ENCODE measurements around the gene CRELD1. TPM values are rescaled to one million over a fixed set of nuclear protein-coding genes. Genes with fewer than 3 reads are reported as not detected.

Gene CRELD1
- total and polyA plus RNA-seq, 10 of the 15 experiments (the other 5 are each of a cell fraction or from before 2014, with no cell fraction given), result 1.3 to 15.9 (median 8.8) TPM

DNA sequence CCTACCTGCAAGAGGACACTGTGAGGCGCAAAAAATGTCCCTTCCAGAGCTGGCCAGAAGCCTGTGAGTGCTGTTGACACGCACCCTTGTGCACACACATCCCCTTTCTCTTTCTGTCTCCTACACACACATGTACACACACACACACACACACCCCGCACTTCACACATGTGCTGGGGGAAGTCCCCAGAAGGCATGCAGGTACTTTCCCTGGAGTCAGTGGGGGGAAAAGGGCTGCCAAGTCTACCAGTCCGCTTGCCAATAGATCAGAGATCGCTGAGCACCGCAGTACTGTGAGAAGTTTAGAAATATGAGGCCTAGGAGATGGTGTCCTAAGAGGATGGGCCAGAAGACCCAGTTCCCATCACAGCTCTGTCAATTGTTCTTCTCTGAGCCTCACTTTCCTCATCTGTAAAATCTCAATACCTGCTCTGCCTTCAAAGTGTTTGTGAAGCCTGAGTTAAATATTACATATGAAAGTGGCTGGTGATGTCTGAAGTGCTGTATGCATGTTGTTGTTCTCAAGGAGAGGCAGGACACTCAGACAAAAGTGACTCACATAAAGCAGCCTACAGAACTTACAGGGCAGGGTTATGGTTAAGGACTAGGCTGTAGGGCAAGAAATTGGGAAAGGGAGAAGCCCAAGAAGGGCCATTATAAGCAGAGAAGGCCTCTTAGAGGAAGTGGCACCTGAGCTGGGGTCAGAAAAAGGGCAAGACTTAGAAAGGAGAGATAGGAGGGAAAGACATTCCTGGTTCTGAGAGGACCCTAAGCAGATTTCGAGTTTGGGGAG, 24.2 kb upstream of the CRELD1 start:
- peak overlapping the region; percentile 23; the same call in 1 of the 2 replicates for H3K4me2 ChIP-seq (ENCODE audit: control insufficient read depth, insufficient read depth)
- no TSS peak for BruUV-seq (replicated peaks)
- intact Hi-C loops (cut with micrococcal nuclease; ENCODE audit: unreplicated experiment), result no loop called here
- POLR2A ChIA-PET, result interaction anchor here (1.2 kb wide), 1 partner anchor 16 kb away, joined by 4 read pairs; no protein-coding TSS in a partner anchor
- H3K9ac ChIP-seq (ENCODE audit: control insufficient read depth, insufficient read depth, low read length), result no peak overlapping the region
- peaks cover 8% of the 10 kb centered on the region for H3K4me1 ChIP-seq (ENCODE audit: control insufficient read depth, insufficient read depth, low read length)
- RAD21 ChIA-PET (ENCODE audit: unreplicated experiment), result no interaction called here
- H4K20me1 ChIP-seq (ENCODE audit: control insufficient read depth, insufficient read depth), result no peaks in the 10 kb centered on the region
- in situ Hi-C loops (cut with MboI), result no loop called here
- 49% methylated on average over 7 of the region's 7 CpGs for WGBS (ENCODE audit: insufficient coverage, insufficient replicate concordance, low lambda C conversion rate, missing lambda C conversion rate)
- H3K79me2 ChIP-seq (ENCODE audit: control insufficient read depth, insufficient read depth, low read length), result no peaks in the 10 kb centered on the region
- DNase-seq (ENCODE audit: low read depth, low spot score), result no peak
- no peaks in the 10 kb centered on the region for H3K9me3 ChIP-seq (replicated peaks; ENCODE audit: control insufficient read depth, insufficient read depth, low read length)
- H3K27me3 ChIP-seq (replicated peaks in 1 of 2; ENCODE audit: control insufficient read depth in 2 of 2, insufficient read depth in 2 of 2, low read length in 1 of 2), result no peaks in the 10 kb centered on the region
- H3K4me3 ChIP-seq, result no peak overlapping the region
- peak overlapping the region; percentile 48; the same call in 1 of the 2 replicates for H2AFZ ChIP-seq (ENCODE audit: control insufficient read depth, low read depth, low read length)
- no peaks in the 10 kb centered on the region for H3K36me3 ChIP-seq (ENCODE audit: control insufficient read depth in 2 of 2, insufficient read depth in 2 of 2, low read length in 1 of 2)
- SMC1A ChIA-PET (ENCODE audit: uncharacterized antibody, unreplicated experiment), result no interaction called here
- FAIRE-seq, result no peak
- CTCF ChIA-PET, result interaction anchor here (1.2 kb wide), 1 partner anchor 211 kb away, joined by 4 read pairs; no protein-coding TSS in a partner anchor
- ATAC-seq, result peak; percentile 65
- no peak overlapping the region for H3K27ac ChIP-seq (ENCODE audit: control insufficient read depth, insufficient read depth)
- TF ChIP-seq, protein P1, sequence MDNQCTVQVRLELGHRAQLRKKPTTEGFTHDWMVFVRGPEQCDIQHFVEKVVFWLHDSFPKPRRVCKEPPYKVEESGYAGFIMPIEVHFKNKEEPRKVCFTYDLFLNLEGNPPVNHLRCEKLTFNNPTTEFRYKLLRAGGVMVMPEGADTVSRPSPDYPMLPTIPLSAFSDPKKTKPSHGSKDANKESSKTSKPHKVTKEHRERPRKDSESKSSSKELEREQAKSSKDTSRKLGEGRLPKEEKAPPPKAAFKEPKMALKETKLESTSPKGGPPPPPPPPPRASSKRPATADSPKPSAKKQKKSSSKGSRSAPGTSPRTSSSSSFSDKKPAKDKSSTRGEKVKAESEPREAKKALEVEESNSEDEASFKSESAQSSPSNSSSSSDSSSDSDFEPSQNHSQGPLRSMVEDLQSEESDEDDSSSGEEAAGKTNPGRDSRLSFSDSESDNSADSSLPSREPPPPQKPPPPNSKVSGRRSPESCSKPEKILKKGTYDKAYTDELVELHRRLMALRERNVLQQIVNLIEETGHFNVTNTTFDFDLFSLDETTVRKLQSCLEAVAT (IDR thresholded peaks at IDR 0.05), result peak; percentile 95
- TF ChIP-seq SMAD5 (IDR thresholded peaks at IDR 0.05; ENCODE audit: low read depth), result no peak
- peak in 1 of 2 experiments; percentile 36; a peak in 2 of 4 replicates for TF ChIP-seq BHLHE40 (IDR thresholded peaks at IDR 0.05; ENCODE audit: borderline replicate concordance in 1 of 2, low read depth in 2 of 2, low read length in 1 of 2)
- TF ChIP-seq FOXK2 (IDR thresholded peaks at IDR 0.05), result no peak
- no peak for TF ChIP-seq STAT1 (conservative IDR thresholded peaks at IDR 0.05)
- 0 out of 2 replicates have a peak, but pooled peaks have one; percentile 25 for TF ChIP-seq IKZF1 (conservative IDR thresholded peaks at IDR 0.05)
- 0 out of 4 replicates have a peak, but pooled peaks of 1 of the 2 experiments have one; percentile 10 for TF ChIP-seq IKZF2 (IDR thresholded peaks at IDR 0.05)
- TF ChIP-seq RELA (IDR thresholded peaks at IDR 0.05; ENCODE audit: borderline replicate concordance, partially characterized antibody), result peak; percentile 38
- peak; percentile 37; the same call in 1 of the 2 replicates for TF ChIP-seq SPI1 (IDR thresholded peaks at IDR 0.05; ENCODE audit: borderline replicate concordance, insufficient read depth, low read depth, low read length)
- TF ChIP-seq ZNF687 (IDR thresholded peaks at IDR 0.05), result no peak
- 0 out of 2 replicates have a peak, but pooled peaks have one; percentile 17 for TF ChIP-seq MTA2 (IDR thresholded peaks at IDR 0.05; ENCODE audit: low read depth)
- 0 out of 2 replicates have a peak, but pooled peaks have one; percentile 16 for TF ChIP-seq DPF2 (IDR thresholded peaks at IDR 0.05)
